Epithelial cell of esophagus (primary cell): ENCODE results near the gene LIPC.

Experiments used
- DNase-seq: peaks from one replicate; pipeline ENCODE4 v3.0.0; 2010; ENCODE audit warnings: low read depth
- H3K4me3 ChIP-seq: 2 replicates; pipeline ENCODE4 v1.5.1; 2011; ENCODE audit warnings: mild to moderate bottlenecking, low read length, control low read depth
- TF ChIP-seq, protein P1 (sequence below): IDR thresholded peaks from 2 replicates; pipeline ENCODE4 v1.5.1; 2011; ENCODE audit warnings: low read depth, mild to moderate bottlenecking, low read length, control low read depth, inconsistent platforms; ENCODE audit not compliant: insufficient read depth; ENCODE audit errors: missing control alignments

The LIPC gene

DNA sequence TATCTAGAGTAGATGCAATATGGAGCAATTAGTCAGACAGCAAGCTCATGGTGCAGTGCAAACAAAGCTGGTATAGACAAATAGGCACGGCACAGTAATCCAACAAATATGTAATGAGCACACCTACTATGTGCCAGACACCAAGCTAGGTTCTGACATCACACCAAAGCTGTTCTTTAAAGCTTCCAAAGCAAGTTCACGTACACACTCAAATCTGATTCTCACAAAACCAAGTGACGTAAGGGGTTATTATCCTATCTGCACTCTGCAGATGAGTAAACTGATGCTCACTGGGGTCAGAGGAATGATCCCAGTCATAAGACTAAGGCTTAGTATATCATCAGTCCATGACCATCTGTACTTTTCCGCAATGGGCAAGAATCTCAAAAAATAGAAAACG, 27.8 kb upstream of the LIPC start:
- no peak for DNase-seq
- TF ChIP-seq, protein P1, sequence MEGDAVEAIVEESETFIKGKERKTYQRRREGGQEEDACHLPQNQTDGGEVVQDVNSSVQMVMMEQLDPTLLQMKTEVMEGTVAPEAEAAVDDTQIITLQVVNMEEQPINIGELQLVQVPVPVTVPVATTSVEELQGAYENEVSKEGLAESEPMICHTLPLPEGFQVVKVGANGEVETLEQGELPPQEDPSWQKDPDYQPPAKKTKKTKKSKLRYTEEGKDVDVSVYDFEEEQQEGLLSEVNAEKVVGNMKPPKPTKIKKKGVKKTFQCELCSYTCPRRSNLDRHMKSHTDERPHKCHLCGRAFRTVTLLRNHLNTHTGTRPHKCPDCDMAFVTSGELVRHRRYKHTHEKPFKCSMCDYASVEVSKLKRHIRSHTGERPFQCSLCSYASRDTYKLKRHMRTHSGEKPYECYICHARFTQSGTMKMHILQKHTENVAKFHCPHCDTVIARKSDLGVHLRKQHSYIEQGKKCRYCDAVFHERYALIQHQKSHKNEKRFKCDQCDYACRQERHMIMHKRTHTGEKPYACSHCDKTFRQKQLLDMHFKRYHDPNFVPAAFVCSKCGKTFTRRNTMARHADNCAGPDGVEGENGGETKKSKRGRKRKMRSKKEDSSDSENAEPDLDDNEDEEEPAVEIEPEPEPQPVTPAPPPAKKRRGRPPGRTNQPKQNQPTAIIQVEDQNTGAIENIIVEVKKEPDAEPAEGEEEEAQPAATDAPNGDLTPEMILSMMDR = no peak
- H3K4me3 ChIP-seq = no peak overlapping the region

DNA sequence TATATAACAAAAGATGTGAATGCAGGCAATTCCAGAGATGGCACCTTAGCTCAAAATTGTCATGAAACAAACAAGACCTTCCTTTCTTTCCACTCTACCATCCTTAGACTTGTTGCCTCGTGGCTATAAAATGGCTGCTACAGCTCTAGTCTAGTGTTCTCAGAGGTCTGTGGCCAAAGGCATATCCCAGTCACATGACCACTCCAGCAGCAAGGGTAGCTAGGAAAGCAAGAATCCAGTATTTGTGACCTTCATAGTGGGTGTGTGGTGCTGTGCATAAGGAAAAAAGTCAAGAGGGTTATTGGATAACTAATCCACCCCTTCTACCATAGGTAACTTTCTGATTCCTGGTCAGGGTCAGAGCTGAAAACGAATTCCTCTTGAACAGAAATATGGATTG, 27.1 kb upstream of the LIPC start:
- no peak for DNase-seq
- H3K4me3 ChIP-seq = no peak overlapping the region
- TF ChIP-seq, protein P1 = no peak

DNA sequence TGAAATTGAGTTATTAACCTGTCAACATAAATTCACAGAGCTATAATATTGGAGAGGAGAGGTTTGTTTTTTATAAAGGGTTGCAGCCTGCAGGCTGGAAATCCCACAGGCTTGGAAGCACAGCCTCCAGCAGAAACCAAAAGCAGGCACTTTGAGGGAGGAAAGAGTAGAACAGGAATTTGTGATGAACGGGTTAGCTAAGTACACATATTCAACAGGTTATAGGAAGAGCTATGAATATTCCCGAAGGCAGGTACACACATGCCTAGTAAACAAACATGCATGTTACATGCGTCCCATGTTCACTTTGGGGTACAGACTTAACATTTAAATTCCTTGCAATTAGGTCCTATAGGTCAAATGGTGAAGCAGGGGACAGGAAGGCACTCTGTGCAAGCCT, 25.9 kb upstream of the LIPC start:
- TF ChIP-seq, protein P1 = no peak
- H3K4me3 ChIP-seq = no peak overlapping the region
- DNase-seq = no peak

DNA sequence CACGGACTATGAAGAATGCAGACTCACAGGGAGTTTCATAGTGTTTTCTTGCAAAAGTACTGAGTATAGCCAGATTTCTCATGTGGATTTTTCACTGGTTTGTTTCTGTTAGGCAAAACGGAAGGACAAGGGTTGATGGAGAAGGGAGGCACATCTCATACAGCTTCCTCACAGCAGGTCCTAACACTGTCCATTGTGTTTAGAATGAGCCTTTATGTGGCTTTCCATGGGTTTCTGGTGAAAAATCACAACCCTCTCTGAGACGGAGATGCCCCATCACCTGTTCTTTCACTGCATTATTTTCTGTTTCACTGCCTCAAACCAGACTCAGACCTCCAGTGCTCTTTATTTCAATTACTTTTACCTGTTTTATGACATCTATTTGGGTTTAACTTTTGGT, 25.0 kb upstream of the LIPC start:
- H3K4me3 ChIP-seq = no peak overlapping the region
- DNase-seq = no peak
- TF ChIP-seq, protein P1 = no peak

DNA sequence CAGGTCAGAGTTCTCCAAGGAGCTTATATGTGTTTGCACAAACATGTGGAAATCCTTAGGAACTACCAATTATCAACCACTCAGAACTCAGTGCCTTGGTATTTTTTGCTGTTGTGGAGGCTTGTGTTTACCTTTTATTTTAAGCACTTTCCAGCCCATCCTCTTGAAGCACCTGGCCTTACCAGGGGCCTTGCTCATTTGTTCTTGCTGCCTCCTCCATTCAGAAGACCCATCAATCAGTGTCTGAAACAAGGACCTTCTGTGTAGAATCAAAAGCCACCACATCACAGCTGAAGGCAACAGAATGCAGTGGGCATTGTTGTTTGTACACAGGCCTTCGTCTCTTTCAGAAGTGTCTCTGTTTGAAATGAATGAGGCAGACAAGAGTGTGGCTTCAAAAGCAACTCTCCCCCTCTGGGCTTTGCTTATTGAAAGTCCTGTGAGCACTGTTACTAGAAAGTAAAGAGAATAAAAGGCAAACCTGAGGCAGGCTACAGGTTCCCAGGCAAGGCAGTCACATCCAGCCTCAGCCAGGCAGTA, 24.5 kb upstream of the LIPC start:
- no peak for DNase-seq
- TF ChIP-seq, protein P1 = no peak
- H3K4me3 ChIP-seq = no peak overlapping the region

DNA sequence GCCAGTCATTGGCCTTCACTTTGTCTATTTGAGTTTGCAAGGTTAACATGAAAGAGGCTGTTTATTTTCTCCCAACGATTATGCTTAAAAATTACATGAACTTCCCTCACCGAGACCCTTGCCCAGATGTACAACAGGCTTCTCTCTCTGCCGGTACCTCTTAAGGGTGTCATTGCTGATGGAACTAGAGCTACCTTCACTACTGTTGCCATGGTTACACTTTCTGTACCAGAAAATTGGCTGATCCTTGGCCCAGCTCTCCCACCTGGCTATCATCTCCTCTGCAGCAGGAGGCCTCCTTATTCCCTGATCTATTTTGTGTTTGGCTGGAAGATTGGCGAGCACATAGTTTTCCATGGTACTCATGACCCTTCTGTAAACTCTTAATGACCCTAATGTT, 24.0 kb upstream of the LIPC start:
- DNase-seq = no peak
- TF ChIP-seq, protein P1 = no peak
- no peak overlapping the region for H3K4me3 ChIP-seq

DNA sequence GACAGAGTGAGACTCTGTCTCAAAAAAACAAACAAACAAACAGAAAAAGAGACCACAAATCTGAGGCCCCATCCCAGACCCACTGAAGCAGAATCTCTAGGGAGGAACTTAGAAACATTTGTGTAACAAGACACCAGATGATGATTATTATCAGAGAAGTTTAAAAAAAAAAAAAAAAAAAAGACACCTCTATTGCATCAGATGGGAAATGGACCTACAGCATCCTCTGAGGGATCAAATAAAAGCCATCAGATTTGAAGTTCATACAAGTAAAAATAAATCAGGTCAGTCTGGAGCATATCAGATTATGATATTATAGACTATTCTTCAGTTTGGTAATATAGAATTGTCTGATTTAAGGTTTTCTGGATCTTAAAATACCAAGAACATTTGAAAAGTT, 21.9 kb upstream of the LIPC start:
- H3K4me3 ChIP-seq = no peak overlapping the region
- TF ChIP-seq, protein P1 = no peak
- DNase-seq = no peak
